Measurements from ENCODE around the gene CEP170B. TPM values are rescaled to one million over a fixed set of nuclear protein-coding genes. Genes with fewer than 3 reads are reported as not detected.

CEP170B gene
- total and polyA plus RNA-seq, 2 donors (not counting 1 experiment from before 2014, with no cell fraction given): 0.16 to 0.59 TPM

GRCh38 chr14:104845834-104846441 is 19.1 kb upstream of the CEP170B start:
- Mint-ChIP-seq H3K27me3 (peaks cover 52% of the 10 kb centered on the region), H3K4me3 (no peak overlapping the region), H3K9me3 (ENCODE audit: insufficient read depth) (no peaks in the 10 kb centered on the region), H3K4me1 (peaks cover 10% of the 10 kb centered on the region), H3K27ac (no peak overlapping the region)
- CTCF ChIA-PET: no interaction called here
- no peak for TF ChIP-seq EZH2 (IDR thresholded peaks at IDR 0.05; ENCODE audit: borderline replicate concordance, insufficient read depth, low read depth, low read length, poor library complexity, severe bottlenecking)
- no peak for TF ChIP-seq CTCF (IDR thresholded peaks at IDR 0.05)
- WGBS (ENCODE audit: insufficient coverage): no CpG with 5 or more reads among the region's 3 CpGs
- POLR2A ChIA-PET: no interaction called here
- Histone ChIP-seq H3K9ac (ENCODE audit: low read length) (no peak overlapping the region), H3K27me3 (replicated peaks in 1 of 4; ENCODE audit: control extremely low read depth in 1 of 4, control insufficient read depth in 3 of 4, insufficient read depth in 4 of 4, low read length in 3 of 4) (peaks cover 0 to 47% (median 35%) of the 10 kb centered on the region in 4 experiments), H3K79me2 (ENCODE audit: control insufficient read depth, insufficient read depth, low read length) (no peaks in the 10 kb centered on the region), H3K9me3 (ENCODE audit: control extremely low read depth in 1 of 3, control insufficient read depth in 2 of 3, insufficient read depth in 1 of 3, low read length in 2 of 3) (peaks cover 0 to 9% (median 1%) of the 10 kb centered on the region in 3 donors), H2AFZ (ENCODE audit: insufficient read depth, low read depth, low read length, poor library complexity, severe bottlenecking) (no peak overlapping the region), H3K36me3 (replicated peaks in 1 of 2; ENCODE audit: control extremely low read depth in 1 of 2, control insufficient read depth in 1 of 2, extremely low read depth in 1 of 2, insufficient read depth in 2 of 2, low read length in 1 of 2) (no peaks in the 10 kb centered on the region), H4K20me1 (ENCODE audit: control insufficient read depth, insufficient read depth, low read length, poor library complexity, severe bottlenecking) (no peaks in the 10 kb centered on the region), H3K4me2 (replicated peaks; ENCODE audit: low read depth, low read length, poor library complexity, severe bottlenecking) (no peak overlapping the region), H3K27ac (ENCODE audit: low read length in 2 of 2) (no peak overlapping the region), H3K4me3 (ENCODE audit: control extremely low read depth in 1 of 5, extremely low read depth in 1 of 5, insufficient read depth in 1 of 5, low read depth in 2 of 5, low read length in 4 of 5) (no peak overlapping the region), H3K4me1 (ENCODE audit: control insufficient read depth in 2 of 2, insufficient read depth in 2 of 2, low read length in 2 of 2) (peaks cover 12 to 21% of the 10 kb centered on the region in 2 donors)
- intact Hi-C loops (cut with micrococcal nuclease): no loop called here
- no peak for DNase-seq
- no peak for ATAC-seq (ENCODE audit: low read depth)

GRCh38 chr14:104852280-104852663 is 12.8 kb upstream of the CEP170B start:
- Histone ChIP-seq H3K79me2 (ENCODE audit: control insufficient read depth, insufficient read depth, low read length) (no peaks in the 10 kb centered on the region), H3K27me3 (replicated peaks in 1 of 4; ENCODE audit: control extremely low read depth in 1 of 4, control insufficient read depth in 3 of 4, insufficient read depth in 4 of 4, low read length in 3 of 4) (peaks cover 0 to 11% (median 1%) of the 10 kb centered on the region in 4 experiments), H3K9ac (ENCODE audit: low read length) (no peak overlapping the region), H3K4me1 (ENCODE audit: control insufficient read depth in 2 of 2, insufficient read depth in 2 of 2, low read length in 2 of 2) (no peaks in the 10 kb centered on the region), H3K27ac (ENCODE audit: low read length in 2 of 2) (no peak overlapping the region), H3K4me2 (replicated peaks; ENCODE audit: low read depth, low read length, poor library complexity, severe bottlenecking) (no peak overlapping the region), H3K9me3 (ENCODE audit: control extremely low read depth in 1 of 3, control insufficient read depth in 2 of 3, insufficient read depth in 1 of 3, low read length in 2 of 3) (no peaks in the 10 kb centered on the region), H3K36me3 (replicated peaks in 1 of 2; ENCODE audit: control extremely low read depth in 1 of 2, control insufficient read depth in 1 of 2, extremely low read depth in 1 of 2, insufficient read depth in 2 of 2, low read length in 1 of 2) (no peaks in the 10 kb centered on the region), H3K4me3 (ENCODE audit: control extremely low read depth in 1 of 5, extremely low read depth in 1 of 5, insufficient read depth in 1 of 5, low read depth in 2 of 5, low read length in 4 of 5) (no peak overlapping the region), H2AFZ (ENCODE audit: insufficient read depth, low read depth, low read length, poor library complexity, severe bottlenecking) (no peak overlapping the region), H4K20me1 (ENCODE audit: control insufficient read depth, insufficient read depth, low read length, poor library complexity, severe bottlenecking) (no peaks in the 10 kb centered on the region)
- Mint-ChIP-seq H3K27ac (no peak overlapping the region), H3K4me3 (no peak overlapping the region), H3K9me3 (ENCODE audit: insufficient read depth) (no peaks in the 10 kb centered on the region), H3K4me1 (no peaks in the 10 kb centered on the region), H3K27me3 (peaks cover 18% of the 10 kb centered on the region)
- POLR2A ChIA-PET: no interaction called here
- DNase-seq: no peak
- intact Hi-C loops (cut with micrococcal nuclease): no loop called here
- no peak for ATAC-seq (ENCODE audit: low read depth)
- TF ChIP-seq CTCF (IDR thresholded peaks at IDR 0.05) (no peak), EZH2 (IDR thresholded peaks at IDR 0.05; ENCODE audit: borderline replicate concordance, insufficient read depth, low read depth, low read length, poor library complexity, severe bottlenecking) (no peak)
- WGBS (ENCODE audit: insufficient coverage): 76% methylated on average over 4 of the region's 8 CpGs
- CTCF ChIA-PET: no interaction called here
